Measurements from ENCODE around the gene SLC41A3. TPM values are rescaled to one million over a fixed set of nuclear protein-coding genes. Genes with fewer than 3 reads are reported as not detected.
"Not testable (repeated sequence)": the region's sequence is repeated elsewhere in the genome, so short reads cannot be mapped to it uniquely, and the experiment has no call there.

The SLC41A3 gene
- total RNA-seq, 1 experiment from 2014 or later = 26.9 TPM

DNA sequence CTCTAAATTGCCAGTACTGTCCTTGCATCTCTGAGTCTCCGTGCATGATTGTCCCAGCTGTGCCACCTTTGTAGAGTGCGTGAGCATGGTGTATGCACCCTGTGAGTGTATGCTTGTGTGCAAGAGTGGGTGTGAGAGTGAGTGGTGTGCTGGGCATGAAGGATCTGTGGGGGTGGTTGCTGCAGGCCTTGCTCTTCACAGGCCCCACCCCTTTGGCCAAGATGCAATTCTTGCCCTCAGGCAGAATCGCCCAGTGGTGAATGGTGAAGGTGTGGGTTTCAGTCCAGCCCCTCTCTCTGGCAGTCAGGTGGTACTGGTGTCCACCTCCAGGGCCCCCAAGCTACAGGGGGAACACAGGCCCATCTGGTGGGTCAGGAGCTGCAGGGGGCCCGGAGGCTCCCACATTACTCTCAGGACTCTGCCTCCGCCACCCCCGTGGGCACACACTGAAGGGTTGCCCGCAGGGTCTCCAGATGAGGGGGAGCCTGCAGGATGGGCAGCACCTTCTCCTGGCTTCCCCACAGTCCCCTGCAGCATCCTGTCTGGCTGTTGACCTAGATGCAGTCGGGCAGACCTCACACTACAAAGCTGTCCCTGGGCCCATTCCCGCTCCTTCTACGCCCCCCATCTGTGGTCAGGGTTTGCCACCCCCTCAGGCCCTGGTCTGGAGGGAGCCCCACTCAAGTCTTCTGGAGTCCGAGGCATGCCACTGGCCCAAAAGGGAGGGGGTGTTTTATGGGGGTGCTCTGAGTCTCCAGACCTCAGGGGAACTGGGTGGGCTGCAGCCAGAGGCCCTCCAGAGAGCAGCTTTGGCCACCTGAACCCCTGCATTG lies 123.3 kb downstream of the SLC41A3 start:
- H3K4me2 ChIP-seq (ENCODE audit: low read depth, low read length, poor library complexity, severe bottlenecking) = no peak overlapping the region
- H3K27ac ChIP-seq (ENCODE audit: low read length) = no peak overlapping the region
- no peak overlapping the region for H3K9ac ChIP-seq (ENCODE audit: low read length)
- no peaks in the 10 kb centered on the region for H3K27me3 ChIP-seq (ENCODE audit: low read length)
- H4K20me1 ChIP-seq (ENCODE audit: insufficient read depth, low read depth, low read length) = no peaks in the 10 kb centered on the region
- H3K79me2 ChIP-seq (ENCODE audit: low read length) = no peaks in the 10 kb centered on the region
- H3K4me3 ChIP-seq (ENCODE audit: low read length) = no peak overlapping the region
- no peak overlapping the region for H2AFZ ChIP-seq (ENCODE audit: low read length)
- no peaks in the 10 kb centered on the region for H3K9me3 ChIP-seq (ENCODE audit: low read length)
- no peaks in the 10 kb centered on the region for H3K4me1 ChIP-seq (ENCODE audit: low read length)
- no peaks in the 10 kb centered on the region for H3K36me3 ChIP-seq (ENCODE audit: insufficient read depth, low read length)
- DNase-seq = no peak
- no peaks in the 10 kb centered on the region for H3K9me2 ChIP-seq (replicated peaks; ENCODE audit: insufficient read depth, low read length)

DNA sequence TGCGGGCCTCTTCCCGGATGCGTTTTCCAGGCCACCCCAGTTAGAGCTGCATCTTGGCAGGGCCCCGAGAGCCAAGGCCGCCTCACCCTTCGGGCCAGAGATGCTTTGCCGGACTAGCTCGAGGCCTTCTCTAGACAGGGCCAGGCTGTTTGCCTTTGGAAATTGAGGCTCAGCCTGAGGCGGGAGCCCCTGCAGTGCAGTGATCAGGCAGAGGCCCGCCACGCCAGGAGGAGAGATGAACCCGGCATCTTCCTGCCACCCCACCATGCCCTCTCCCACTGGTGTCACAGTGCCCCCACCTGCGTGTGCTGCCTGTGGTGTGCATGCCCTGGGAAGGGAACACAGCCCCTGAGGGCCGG lies 123.9 kb downstream of the SLC41A3 start:
- DNase-seq = no peak
- H3K4me2 ChIP-seq (ENCODE audit: low read depth, low read length, poor library complexity, severe bottlenecking) = no peak overlapping the region
- no peak overlapping the region for H3K27ac ChIP-seq (ENCODE audit: low read length)
- H2AFZ ChIP-seq (ENCODE audit: low read length) = no peak overlapping the region
- H3K36me3 ChIP-seq (ENCODE audit: insufficient read depth, low read length) = no peaks in the 10 kb centered on the region
- no peak overlapping the region for H3K9ac ChIP-seq (ENCODE audit: low read length)
- H3K9me3 ChIP-seq (ENCODE audit: low read length) = no peaks in the 10 kb centered on the region
- H3K79me2 ChIP-seq (ENCODE audit: low read length) = no peaks in the 10 kb centered on the region
- H3K4me3 ChIP-seq (ENCODE audit: low read length) = no peak overlapping the region
- H3K27me3 ChIP-seq (ENCODE audit: low read length) = no peaks in the 10 kb centered on the region
- no peaks in the 10 kb centered on the region for H3K9me2 ChIP-seq (replicated peaks; ENCODE audit: insufficient read depth, low read length)
- no peaks in the 10 kb centered on the region for H4K20me1 ChIP-seq (ENCODE audit: insufficient read depth, low read depth, low read length)
- no peaks in the 10 kb centered on the region for H3K4me1 ChIP-seq (ENCODE audit: low read length)

DNA sequence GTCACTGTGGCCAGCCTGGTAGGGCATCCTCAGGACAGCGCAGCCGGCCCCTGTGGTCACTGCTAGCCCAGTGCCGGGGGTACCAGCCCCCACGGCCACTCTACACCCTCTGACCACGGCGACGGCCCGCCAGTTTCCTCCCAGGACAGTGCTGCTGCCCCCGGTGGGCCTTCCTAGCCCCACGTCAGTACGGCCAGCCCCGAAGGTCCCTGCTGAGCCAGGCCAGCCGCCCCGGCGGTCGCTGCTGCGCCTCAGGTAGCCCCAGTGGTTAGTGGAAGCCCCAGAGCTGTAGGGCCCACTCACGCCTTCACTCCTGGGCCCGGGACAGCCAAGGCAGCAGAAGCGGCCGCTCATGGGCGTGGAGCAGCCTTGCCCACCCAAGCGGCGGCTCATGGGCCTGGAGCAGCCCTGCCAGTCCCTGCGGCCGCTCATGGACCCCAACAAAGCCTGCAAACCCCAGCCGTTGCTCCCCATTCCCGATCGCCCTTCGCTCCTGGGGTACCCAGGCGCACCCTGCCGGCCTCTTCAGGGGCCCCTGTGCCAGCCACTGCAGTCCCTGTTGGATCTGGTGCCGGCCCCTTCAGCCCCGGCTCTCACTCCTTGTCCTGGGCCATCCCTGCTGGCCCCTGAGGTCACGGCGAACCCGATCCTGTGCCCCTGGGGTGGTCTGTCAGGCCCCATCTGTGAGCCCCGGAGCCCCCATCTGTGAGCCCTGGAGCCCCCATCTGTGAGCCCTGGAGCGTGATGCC lies 124.4 kb downstream of the SLC41A3 start:
- Histone ChIP-seq H4K20me1 (ENCODE audit: insufficient read depth, low read depth, low read length) (no peaks in the 10 kb centered on the region), H3K27me3 (ENCODE audit: low read length) (no peaks in the 10 kb centered on the region), H3K27ac (ENCODE audit: low read length) (no peak overlapping the region), H3K79me2 (ENCODE audit: low read length) (no peaks in the 10 kb centered on the region), H3K9me2 (replicated peaks; ENCODE audit: insufficient read depth, low read length) (no peaks in the 10 kb centered on the region), H3K9ac (ENCODE audit: low read length) (no peak overlapping the region), H3K4me1 (ENCODE audit: low read length) (no peaks in the 10 kb centered on the region), H3K4me3 (ENCODE audit: low read length) (no peak overlapping the region), H3K4me2 (ENCODE audit: low read depth, low read length, poor library complexity, severe bottlenecking) (no peak overlapping the region), H2AFZ (ENCODE audit: low read length) (no peak overlapping the region), H3K9me3 (ENCODE audit: low read length) (no peaks in the 10 kb centered on the region), H3K36me3 (ENCODE audit: insufficient read depth, low read length) (no peaks in the 10 kb centered on the region)
- no peak for DNase-seq

DNA sequence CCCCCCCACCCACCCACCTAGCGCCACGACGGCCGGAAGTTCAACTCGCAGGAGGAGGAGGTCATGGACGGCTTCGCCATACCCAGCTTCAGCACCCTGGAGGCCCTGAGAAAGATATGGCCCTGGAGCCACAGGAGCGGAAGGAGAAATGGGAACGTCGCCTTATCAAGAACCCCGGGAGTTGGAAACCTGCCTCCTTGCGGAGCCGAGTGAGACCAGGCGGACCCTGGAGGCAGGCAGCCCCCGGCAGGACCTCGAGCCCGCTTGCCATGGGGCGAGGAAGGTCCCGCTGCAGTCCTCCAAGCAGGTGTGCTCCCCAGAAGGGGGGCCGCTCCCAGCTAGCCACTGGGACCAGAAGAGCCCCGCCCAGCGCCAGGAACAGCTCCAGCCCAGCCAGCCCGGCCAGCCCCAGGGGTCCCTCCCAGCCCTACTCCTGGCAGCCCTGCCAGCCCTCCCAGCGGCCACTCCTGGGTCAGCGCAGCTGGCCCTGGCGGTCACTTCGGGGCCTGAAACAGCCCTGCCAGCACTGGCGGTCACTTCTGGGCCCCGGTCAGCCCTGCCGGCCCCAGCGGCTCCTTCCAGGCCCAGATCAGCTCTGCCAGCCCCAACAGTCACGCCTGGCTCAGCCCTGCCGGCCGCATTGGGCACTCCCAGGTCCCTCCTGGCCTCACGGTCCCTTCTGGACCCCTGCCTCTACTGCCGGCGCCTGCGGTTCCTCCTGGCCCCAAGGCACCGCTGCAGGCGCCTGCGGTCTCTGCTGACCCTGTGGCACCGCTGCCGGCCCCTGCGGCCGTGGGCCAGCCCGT lies 125.2 kb downstream of the SLC41A3 start:
- H3K9ac ChIP-seq (ENCODE audit: low read length) = no peak overlapping the region
- no peak overlapping the region for H2AFZ ChIP-seq (ENCODE audit: low read length)
- DNase-seq = no peak
- no peak overlapping the region for H3K4me3 ChIP-seq (ENCODE audit: low read length)
- H3K36me3 ChIP-seq (ENCODE audit: insufficient read depth, low read length) = no peaks in the 10 kb centered on the region
- no peaks in the 10 kb centered on the region for H3K79me2 ChIP-seq (ENCODE audit: low read length)
- H3K4me2 ChIP-seq (ENCODE audit: low read depth, low read length, poor library complexity, severe bottlenecking) = no peak overlapping the region
- H3K9me2 ChIP-seq (replicated peaks; ENCODE audit: insufficient read depth, low read length) = no peaks in the 10 kb centered on the region
- no peaks in the 10 kb centered on the region for H3K4me1 ChIP-seq (ENCODE audit: low read length)
- no peak overlapping the region for H3K27ac ChIP-seq (ENCODE audit: low read length)
- H3K9me3 ChIP-seq (ENCODE audit: low read length) = no peaks in the 10 kb centered on the region
- no peaks in the 10 kb centered on the region for H4K20me1 ChIP-seq (ENCODE audit: insufficient read depth, low read depth, low read length)
- no peaks in the 10 kb centered on the region for H3K27me3 ChIP-seq (ENCODE audit: low read length)

DNA sequence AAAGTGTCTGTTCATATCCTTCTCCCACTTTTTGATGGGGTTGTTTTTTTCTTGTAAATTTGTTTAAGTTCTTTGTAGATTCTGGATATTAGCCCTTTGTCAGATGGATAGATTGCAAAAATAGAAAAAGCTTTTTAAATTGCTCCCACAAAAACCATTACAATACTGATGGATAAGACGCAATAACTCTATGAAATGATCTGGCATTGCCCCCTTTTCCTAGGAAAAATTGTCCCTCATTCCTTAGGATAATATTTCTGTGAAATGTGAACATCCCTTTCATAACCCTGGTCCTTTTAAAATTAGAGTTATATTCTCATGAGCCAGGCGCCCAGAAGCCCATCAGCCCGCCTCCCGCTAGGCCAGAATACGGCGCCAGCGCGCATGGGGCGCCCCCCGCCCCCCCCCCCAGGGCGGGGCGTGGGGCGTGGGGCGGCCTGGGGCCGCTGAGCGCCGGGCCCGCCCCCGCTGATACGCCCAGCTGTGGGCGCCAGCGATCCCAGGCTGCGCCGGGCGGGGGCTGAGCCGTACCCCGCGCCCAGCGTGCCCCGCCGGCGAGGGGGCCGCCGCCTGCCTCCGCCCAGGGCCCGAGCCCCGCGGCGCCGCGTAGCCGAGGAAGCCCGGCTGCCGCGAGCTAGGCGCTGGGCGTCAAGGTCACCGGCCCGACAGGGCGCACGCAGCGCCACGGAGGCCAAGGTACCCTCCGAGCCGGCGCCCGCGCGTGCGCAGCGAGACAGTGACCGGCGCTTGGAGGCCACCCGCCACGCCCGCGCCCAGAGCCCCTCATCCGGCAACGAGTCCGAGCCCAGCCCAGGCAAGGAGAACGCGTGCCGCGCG lies 126.0 kb downstream of the SLC41A3 start:
- H4K20me1 ChIP-seq (ENCODE audit: insufficient read depth, low read depth, low read length) = no peaks in the 10 kb centered on the region

DNA sequence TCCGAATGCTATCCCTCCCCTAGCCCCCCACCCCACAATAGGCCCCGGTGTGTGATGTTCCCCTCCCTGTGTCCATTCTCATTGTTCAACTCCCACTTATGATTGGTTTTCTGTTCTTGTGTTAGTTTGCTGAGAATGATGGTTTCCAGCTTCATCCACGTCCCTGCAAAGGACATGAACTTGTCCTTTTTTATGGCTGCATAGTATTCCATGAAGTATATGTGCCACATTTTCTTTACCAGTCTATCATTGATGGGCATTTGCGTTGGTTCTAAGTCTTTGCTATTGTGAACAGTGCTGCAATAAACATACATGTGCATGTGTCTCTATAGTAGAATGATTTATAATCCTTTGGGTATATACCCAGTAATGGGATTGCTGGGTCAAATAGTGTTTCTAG lies 126.9 kb downstream of the SLC41A3 start:
- H3K4me2 ChIP-seq (ENCODE audit: low read depth, low read length, poor library complexity, severe bottlenecking); H2AFZ ChIP-seq (ENCODE audit: low read length); H3K9me3 ChIP-seq (ENCODE audit: low read length): not testable (repeated sequence)

More for the DNA sequence above, 126.0 kb downstream of the SLC41A3 start:
- Histone ChIP-seq H3K9me2 (replicated peaks; ENCODE audit: insufficient read depth, low read length) (no peaks in the 10 kb centered on the region), H3K27ac (ENCODE audit: low read length) (no peak overlapping the region), H3K79me2 (ENCODE audit: low read length) (no peaks in the 10 kb centered on the region), H2AFZ (ENCODE audit: low read length) (no peak overlapping the region), H3K4me1 (ENCODE audit: low read length) (no peaks in the 10 kb centered on the region), H3K36me3 (ENCODE audit: insufficient read depth, low read length) (no peaks in the 10 kb centered on the region), H3K4me2 (ENCODE audit: low read depth, low read length, poor library complexity, severe bottlenecking) (no peak overlapping the region), H3K9ac (ENCODE audit: low read length) (no peak overlapping the region), H3K9me3 (ENCODE audit: low read length) (no peaks in the 10 kb centered on the region), H3K27me3 (ENCODE audit: low read length) (no peaks in the 10 kb centered on the region), H3K4me3 (ENCODE audit: low read length) (no peak overlapping the region)
- no peak for DNase-seq

More for the DNA sequence above, 126.9 kb downstream of the SLC41A3 start:
- not testable (repeated sequence) for H3K9me2 ChIP-seq (replicated peaks; ENCODE audit: insufficient read depth, low read length); H3K36me3 ChIP-seq (ENCODE audit: insufficient read depth, low read length); H3K79me2 ChIP-seq (ENCODE audit: low read length); H3K9ac ChIP-seq (ENCODE audit: low read length); H3K27me3 ChIP-seq (ENCODE audit: low read length); H4K20me1 ChIP-seq (ENCODE audit: insufficient read depth, low read depth, low read length); DNase-seq; H3K4me1 ChIP-seq (ENCODE audit: low read length); H3K4me3 ChIP-seq (ENCODE audit: low read length); H3K27ac ChIP-seq (ENCODE audit: low read length)
